GM18519 (cell line): ENCODE measurements around the gene BORCS8.
"Not testable (repeated sequence)": the region's sequence is repeated elsewhere in the genome, so short reads cannot be mapped to it uniquely, and the experiment has no call there.

Experiments used
- ATAC-seq: cut with Tn5 transposase; IDR thresholded peaks from one replicate; pipeline ENCODE4 v1.9.1; 2021; ENCODE audit warnings: mild to moderate bottlenecking, moderate library complexity; ENCODE audit not compliant: unreplicated experiment, low FRiP score

The BORCS8 gene

GRCh38 chr19:19154768-19155494 is 37.0 kb downstream of the BORCS8 start:
- ATAC-seq: no peak

- ATAC-seq: no peak
These were observed 39.1 kb downstream of the BORCS8 start for GRCh38 chr19:19152668-19153384.

GRCh38 chr19:19151418-19151817 is 40.5 kb downstream of the BORCS8 start:
- ATAC-seq: no peak

- ATAC-seq: no peak
These were observed 42.5 kb downstream of the BORCS8 start for GRCh38 chr19:19149435-19149834.

GRCh38 chr19:19148504-19148903 is 43.4 kb downstream of the BORCS8 start:
- not testable (repeated sequence) for ATAC-seq

GRCh38 chr19:19147344-19147743 is 44.6 kb downstream of the BORCS8 start:
- no peak for ATAC-seq

GRCh38 chr19:19146865-19147264 is 45.1 kb downstream of the BORCS8 start:
- no peak for ATAC-seq

GRCh38 chr19:19145684-19146608 is 46.0 kb downstream of the BORCS8 start:
- no peak for ATAC-seq

GRCh38 chr19:19145281-19145680 is 46.7 kb downstream of the BORCS8 start:
- ATAC-seq: no peak

GRCh38 chr19:19142347-19142746 is 49.6 kb downstream of the BORCS8 start:
- no peak for ATAC-seq

GRCh38 chr19:19140476-19140875 is 51.5 kb downstream of the BORCS8 start:
- no peak for ATAC-seq

- ATAC-seq: no peak
These were observed 52.1 kb downstream of the BORCS8 start for GRCh38 chr19:19139876-19140229.

- ATAC-seq: peak; percentile 87
These were observed 53.6 kb downstream of the BORCS8 start, which contains the start of gene TMEM161A for GRCh38 chr19:19138109-19138981. Gene TMEM161A (minus strand): TSS chr19:19138478. CDS start chr19:19138428, 50 bp downstream.

GRCh38 chr19:19137556-19138108 is 54.3 kb downstream of the BORCS8 start:
- ATAC-seq: no peak

GRCh38 chr19:19135713-19136112 is 56.2 kb downstream of the BORCS8 start:
- not testable (repeated sequence) for ATAC-seq

- no peak for ATAC-seq
These were observed 57.2 kb downstream of the BORCS8 start for GRCh38 chr19:19134687-19135158.

- no peak for ATAC-seq
These were observed 58.0 kb downstream of the BORCS8 start for GRCh38 chr19:19133985-19134384.

GRCh38 chr19:19132912-19133311 is 59.0 kb downstream of the BORCS8 start:
- ATAC-seq: no peak

GRCh38 chr19:19131989-19132388 is 60.0 kb downstream of the BORCS8 start:
- ATAC-seq: no peak
